Subcutaneous abdominal adipose tissue (tissue), 5 donors: ENCODE results near the gene DUSP6.

Source experiments
- H3K27ac ChIP-seq: one replicate; pipeline ENCODE4 v1.7.0; 2013; ENCODE audit warnings: low read depth, mild to moderate bottlenecking, inconsistent platforms, low read length, moderate library complexity
- H3K27me3 ChIP-seq, 5 donors: one replicate each; pipeline ENCODE4 v1.7.0; 2013; ENCODE audit warnings: low read length in 5 of 5, inconsistent platforms in 1 of 5; ENCODE audit not compliant: control insufficient read depth in 5 of 5, insufficient read depth in 4 of 5
- H3K36me3 ChIP-seq, 5 donors: one replicate each; pipeline ENCODE4 v1.7.0; 2013; ENCODE audit warnings: low read length in 5 of 5; ENCODE audit not compliant: control insufficient read depth in 5 of 5, insufficient read depth in 5 of 5
- H3K4me1 ChIP-seq, 5 donors: one replicate each; pipeline ENCODE4 v1.7.0; 2013; ENCODE audit warnings: low read length in 5 of 5, mild to moderate bottlenecking in 3 of 5, moderate library complexity in 1 of 5; ENCODE audit not compliant: control insufficient read depth in 5 of 5, insufficient read depth in 5 of 5
- H3K4me3 ChIP-seq, 5 donors: one replicate each; pipeline ENCODE4 v1.7.0; 2013; ENCODE audit warnings: low read length in 5 of 5, low read depth in 1 of 5
- H3K9ac ChIP-seq, 5 donors: one replicate each; pipeline ENCODE4 v1.7.0; 2013; ENCODE audit warnings: low read length in 5 of 5, mild to moderate bottlenecking in 4 of 5, moderate library complexity in 3 of 5
- H3K9me3 ChIP-seq, 5 donors: one replicate each; pipeline ENCODE4 v1.7.0; 2013; ENCODE audit warnings: low read length in 5 of 5; ENCODE audit not compliant: control insufficient read depth in 5 of 5
- donor health status: healthy.
- donor health status: healthy.
- donor health status: healthy.
- donor health status: healthy.
- donor health status: healthy.

The DUSP6 gene

DNA sequence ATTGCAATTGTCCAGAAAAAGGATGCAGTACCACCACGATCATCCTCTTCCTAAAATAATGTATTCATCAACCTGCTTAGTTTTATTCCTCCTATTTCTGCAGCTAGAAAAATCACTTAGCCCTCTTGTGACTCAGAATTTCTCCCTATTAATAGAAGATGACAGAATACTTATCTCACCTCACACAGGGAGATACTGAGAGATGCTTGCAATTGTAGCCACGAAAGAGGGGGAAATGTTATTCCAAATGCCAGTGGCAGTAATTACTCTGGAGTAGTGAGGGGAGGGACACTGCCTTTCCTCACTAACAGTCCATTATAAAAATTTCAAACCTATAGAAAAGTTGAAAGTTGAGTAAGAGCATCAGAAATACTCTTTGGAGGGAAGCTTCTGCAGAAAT is 11.8 kb upstream of the DUSP6 start:
- no peak overlapping the region for H3K27ac ChIP-seq
- peaks cover 3 to 11% (median 4%) of the 10 kb centered on the region in 5 donors for H3K36me3 ChIP-seq
- H3K4me1 ChIP-seq: no peaks in the 10 kb centered on the region
- no peaks in the 10 kb centered on the region for H3K27me3 ChIP-seq
- H3K9ac ChIP-seq: no peak overlapping the region
- no peak overlapping the region for H3K4me3 ChIP-seq
- H3K9me3 ChIP-seq: no peaks in the 10 kb centered on the region

DNA sequence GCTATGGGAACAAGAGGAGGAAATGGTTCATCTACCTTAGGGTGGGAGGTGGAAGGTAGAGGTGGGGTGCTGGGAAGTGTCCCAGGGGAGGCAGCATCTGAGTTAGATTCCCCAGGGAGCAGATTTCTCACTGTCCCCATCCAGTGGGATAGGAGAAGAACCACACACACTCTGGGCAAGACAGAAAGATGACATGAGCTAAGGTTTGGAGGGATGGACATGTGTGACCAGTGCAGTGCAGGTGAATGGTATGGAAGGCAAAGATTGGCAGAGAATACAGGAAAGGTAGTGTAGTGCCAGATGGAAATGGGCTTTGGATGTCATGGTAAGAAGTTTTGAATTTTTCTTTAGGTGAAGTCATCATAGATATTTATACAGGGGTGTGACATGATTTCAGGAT is 11.3 kb upstream of the DUSP6 start:
- no peak overlapping the region for H3K9ac ChIP-seq
- H3K4me3 ChIP-seq: no peak overlapping the region
- H3K36me3 ChIP-seq: peaks cover 4 to 10% (median 7%) of the 10 kb centered on the region in 5 donors
- H3K27me3 ChIP-seq: no peaks in the 10 kb centered on the region
- no peaks in the 10 kb centered on the region for H3K9me3 ChIP-seq
- H3K27ac ChIP-seq: no peak overlapping the region
- no peaks in the 10 kb centered on the region for H3K4me1 ChIP-seq

DNA sequence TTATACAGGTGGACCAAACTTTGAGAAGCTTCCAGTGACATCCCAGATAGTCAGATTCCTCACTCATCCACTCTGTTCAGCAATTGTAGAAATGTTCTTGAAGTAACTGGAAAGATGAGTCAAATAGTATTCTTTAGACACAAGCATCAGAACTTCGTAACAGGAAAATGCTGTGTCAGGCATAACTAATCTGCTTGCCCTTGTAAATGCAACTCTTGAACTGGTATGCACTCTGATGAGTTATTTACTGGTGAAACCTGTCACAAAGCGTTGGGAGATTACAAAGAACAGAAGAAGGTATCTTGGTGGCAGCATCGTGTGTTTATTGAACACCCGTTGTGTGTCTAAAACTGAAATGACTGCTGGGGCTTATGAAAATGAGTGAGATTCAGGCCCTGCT is 10.8 kb upstream of the DUSP6 start:
- H3K4me3 ChIP-seq: no peak overlapping the region
- no peak overlapping the region for H3K9ac ChIP-seq
- no peaks in the 10 kb centered on the region for H3K9me3 ChIP-seq
- peaks cover 4 to 12% (median 9%) of the 10 kb centered on the region in 5 donors for H3K36me3 ChIP-seq
- H3K4me1 ChIP-seq: no peaks in the 10 kb centered on the region
- no peaks in the 10 kb centered on the region for H3K27me3 ChIP-seq
- H3K27ac ChIP-seq: no peak overlapping the region

DNA sequence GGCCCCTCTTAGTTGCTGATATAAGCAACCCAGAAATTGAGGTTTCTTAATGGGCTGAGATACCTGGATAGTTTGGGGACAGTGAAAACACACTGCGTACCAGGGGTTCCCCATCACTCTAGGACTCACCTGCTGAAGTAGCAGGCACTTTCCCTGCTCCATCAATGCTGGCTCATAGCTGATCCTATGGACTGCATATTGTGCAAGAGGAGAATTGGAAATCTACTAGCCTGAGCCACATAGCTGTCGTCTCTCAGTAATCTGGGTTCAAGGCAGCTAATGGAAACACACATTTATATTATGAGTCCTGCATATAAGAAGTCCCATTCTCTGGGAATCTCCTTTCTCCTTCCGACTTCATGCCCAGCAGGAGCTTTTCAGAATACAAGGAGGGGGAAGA is 7.3 kb upstream of the DUSP6 start:
- no peaks in the 10 kb centered on the region for H3K27me3 ChIP-seq
- H3K36me3 ChIP-seq: peaks cover 4 to 9% (median 8%) of the 10 kb centered on the region in 5 donors
- no peaks in the 10 kb centered on the region for H3K9me3 ChIP-seq
- peaks cover 5 to 29% (median 13%) of the 10 kb centered on the region in 5 donors for H3K4me1 ChIP-seq
- no peak overlapping the region for H3K27ac ChIP-seq
- no peak overlapping the region for H3K4me3 ChIP-seq
- no peak overlapping the region for H3K9ac ChIP-seq

DNA sequence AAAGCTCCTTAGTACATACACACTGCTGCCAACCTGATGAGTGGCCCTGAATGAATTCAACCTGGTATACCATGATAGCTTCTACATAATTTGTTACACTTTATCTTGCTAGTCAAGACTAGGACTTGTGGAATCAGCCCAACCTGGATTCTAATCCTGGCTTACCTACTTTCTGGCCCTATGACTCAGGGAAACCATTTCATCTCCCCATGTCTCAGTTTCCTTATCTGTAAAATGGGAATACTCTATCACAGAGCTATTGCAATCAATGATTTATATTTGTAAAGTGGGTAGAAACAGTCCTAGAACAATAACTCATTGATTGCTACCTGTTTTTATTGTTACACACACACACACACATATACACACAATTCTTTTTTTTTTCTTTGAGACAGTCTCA is 6.5 kb upstream of the DUSP6 start:
- no peak overlapping the region for H3K27ac ChIP-seq
- no peak overlapping the region for H3K9ac ChIP-seq
- peaks cover 4 to 9% (median 8%) of the 10 kb centered on the region in 5 donors for H3K36me3 ChIP-seq
- peaks cover 6 to 33% (median 21%) of the 10 kb centered on the region in 5 donors for H3K4me1 ChIP-seq
- no peaks in the 10 kb centered on the region for H3K27me3 ChIP-seq
- no peaks in the 10 kb centered on the region for H3K9me3 ChIP-seq
- H3K4me3 ChIP-seq: no peak overlapping the region

DNA sequence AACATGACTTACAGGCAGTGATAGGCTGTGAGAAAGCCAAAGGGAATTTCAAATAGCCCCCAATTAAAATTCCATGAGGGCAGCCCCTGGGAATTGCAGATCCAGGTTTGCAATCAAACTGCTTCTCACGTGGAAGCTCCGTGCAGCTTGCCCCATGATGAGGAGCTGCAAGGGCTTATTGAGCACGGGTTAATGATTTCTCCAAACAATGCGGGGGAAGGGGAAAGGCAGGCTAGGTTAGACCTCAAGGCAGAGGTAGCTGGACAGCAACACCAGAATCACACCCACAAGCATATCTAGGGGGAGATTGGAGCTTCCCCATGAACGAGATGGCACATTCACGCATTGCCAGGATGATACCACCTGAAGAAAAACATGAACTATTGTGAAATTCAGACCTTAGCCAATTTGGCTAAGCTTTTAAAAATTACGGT is 5.0 kb upstream of the DUSP6 start:
- H3K4me1 ChIP-seq: peaks cover 6 to 41% (median 31%) of the 10 kb centered on the region in 5 donors
- H3K36me3 ChIP-seq: peaks cover 3 to 9% (median 8%) of the 10 kb centered on the region in 5 donors
- no peak overlapping the region for H3K27ac ChIP-seq
- H3K27me3 ChIP-seq: no peaks in the 10 kb centered on the region
- H3K9ac ChIP-seq: peak overlapping the region in 1 of 5 donors; percentile 12
- no peaks in the 10 kb centered on the region for H3K9me3 ChIP-seq
- no peak overlapping the region for H3K4me3 ChIP-seq

DNA sequence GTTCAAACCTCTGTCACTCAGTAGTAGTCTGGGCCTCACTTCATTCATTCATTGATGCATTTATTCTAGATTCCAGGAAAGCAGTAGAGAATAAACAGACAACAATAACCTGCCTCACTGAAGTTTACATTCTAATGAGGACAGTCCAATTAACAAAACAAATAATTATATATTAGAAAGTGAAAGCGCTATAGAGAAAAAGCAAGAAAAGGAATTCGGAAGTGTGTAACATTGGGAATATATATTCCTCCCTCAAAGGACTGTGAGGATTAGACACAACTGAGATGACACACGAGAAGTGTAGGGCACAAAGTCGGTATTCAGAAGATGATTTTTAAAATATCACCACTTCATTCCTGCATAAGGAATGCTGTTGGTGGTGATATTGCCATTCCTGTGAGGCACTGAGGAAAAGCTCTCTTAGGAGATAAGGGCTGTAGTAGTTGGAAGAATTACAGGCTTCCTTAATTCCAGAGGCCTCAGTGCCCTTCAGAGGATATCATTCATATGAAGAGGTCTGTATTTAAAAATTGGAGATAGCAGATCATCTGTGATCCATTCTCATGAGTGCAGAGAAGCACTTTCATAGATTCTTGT is 3.9 kb upstream of the DUSP6 start:
- H3K4me1 ChIP-seq: peaks cover 6 to 41% (median 38%) of the 10 kb centered on the region in 5 donors
- no peak overlapping the region for H3K27ac ChIP-seq
- H3K4me3 ChIP-seq: no peak overlapping the region
- no peaks in the 10 kb centered on the region for H3K27me3 ChIP-seq
- no peaks in the 10 kb centered on the region for H3K9me3 ChIP-seq
- no peak overlapping the region for H3K9ac ChIP-seq
- H3K36me3 ChIP-seq: peaks cover 0 to 8% (median 5%) of the 10 kb centered on the region in 5 donors

DNA sequence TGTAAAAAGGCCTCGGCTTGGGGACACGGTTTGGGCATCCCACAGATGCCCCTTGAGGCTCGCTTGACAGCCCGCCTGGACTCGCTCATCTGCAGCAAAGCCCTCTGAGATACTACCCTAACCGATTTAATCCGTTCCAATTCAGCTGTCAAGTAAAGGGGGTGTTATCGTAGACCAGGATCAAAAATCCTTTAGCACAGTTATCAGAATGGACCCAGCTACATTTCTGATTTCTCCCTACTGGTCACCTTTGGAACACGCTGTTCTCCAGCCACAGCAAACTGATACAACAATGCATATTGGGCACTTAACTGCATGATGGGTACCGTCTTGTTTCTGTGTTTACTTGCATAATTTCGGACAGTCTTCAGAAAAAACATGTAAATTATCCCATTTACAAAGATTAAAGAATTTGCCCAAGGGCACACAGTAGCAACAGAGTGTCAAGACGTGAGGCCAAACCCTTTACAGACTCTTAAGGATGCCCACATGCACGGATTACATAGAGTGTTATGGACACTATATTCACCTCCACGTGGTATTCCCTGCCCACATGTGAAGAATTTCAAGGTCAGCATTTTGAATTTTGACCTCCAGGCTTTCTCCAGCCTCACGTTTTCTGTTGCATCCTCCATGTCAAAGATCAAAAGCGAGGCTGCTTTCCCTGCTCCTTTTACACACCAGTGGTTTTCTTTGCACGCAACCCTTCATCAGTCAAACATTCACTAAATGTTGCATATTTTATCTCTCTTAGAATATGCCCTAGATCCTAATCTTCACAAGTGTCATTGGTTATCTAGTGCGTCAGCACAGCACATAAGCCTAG is 3.2 kb upstream of the DUSP6 start:
- Histone ChIP-seq H3K4me3 (peak overlapping the region; percentile 85 to 100 (median 97)), H3K27ac (peak overlapping the region; percentile 98), H3K36me3 (peaks cover 0 to 9% (median 8%) of the 10 kb centered on the region in 5 donors), H3K9ac (no peak overlapping the region), H3K9me3 (no peaks in the 10 kb centered on the region), H3K27me3 (no peaks in the 10 kb centered on the region), H3K4me1 (peaks cover 6 to 47% (median 38%) of the 10 kb centered on the region in 5 donors)

DNA sequence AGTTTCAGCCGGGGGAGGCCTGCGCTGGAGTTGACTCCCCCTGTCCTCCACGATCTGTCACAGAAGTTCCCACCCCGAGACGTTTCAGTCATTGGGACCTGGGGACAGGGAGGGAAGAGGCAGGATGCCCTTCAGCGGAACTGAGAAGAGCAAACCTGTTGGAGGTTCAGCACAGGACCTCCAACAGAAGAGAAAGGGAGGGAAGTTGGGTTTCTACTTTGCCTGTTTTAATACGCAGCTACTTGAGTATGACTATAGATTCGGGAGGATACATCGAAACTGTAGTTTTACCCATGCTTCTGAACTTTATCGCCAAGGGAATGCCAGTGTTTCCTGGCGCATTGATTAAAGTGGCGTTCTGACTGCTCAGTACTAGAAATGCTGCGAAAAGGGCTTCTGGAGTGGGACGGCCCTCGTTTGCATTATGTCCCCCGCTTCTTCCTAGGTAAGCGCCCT is 2.3 kb upstream of the DUSP6 start:
- Histone ChIP-seq H3K27ac (peak overlapping the region; percentile 98), H3K36me3 (peaks cover 0 to 12% (median 11%) of the 10 kb centered on the region in 5 donors), H3K27me3 (no peaks in the 10 kb centered on the region), H3K9ac (peak overlapping the region; percentile 17 to 87 (median 73)), H3K9me3 (no peaks in the 10 kb centered on the region), H3K4me1 (peaks cover 6 to 52% (median 44%) of the 10 kb centered on the region in 5 donors), H3K4me3 (peak overlapping the region; percentile 85 to 100 (median 97))
